Suprapubic skin (tissue), 4 donors: Measurements from ENCODE around the gene CA11. TPM values are rescaled to one million over a fixed set of nuclear protein-coding genes. Genes with fewer than 3 reads are reported as not detected.

Experiments
- DNase-seq, 2 donors: peaks; one replicate each; pipeline ENCODE4 v3.0.0-alpha.2; 2019; ENCODE audit warnings: low spot score in 2 of 2
- H3K27ac ChIP-seq: fragments of 200-600 bp; sonication (generic); one replicate; pipeline ENCODE4 v1.5.1; 2019
- H3K27me3 ChIP-seq: fragments of 200-600 bp; sonication (generic); one replicate; pipeline ENCODE4 v1.5.1; 2019
- H3K36me3 ChIP-seq: fragments of 200-600 bp; sonication (generic); one replicate; pipeline ENCODE4 v1.5.1; 2019
- H3K4me1 ChIP-seq: fragments of 200-600 bp; sonication (generic); one replicate; pipeline ENCODE4 v1.5.1; 2019
- H3K4me3 ChIP-seq: fragments of 200-600 bp; sonication (generic); one replicate; pipeline ENCODE4 v1.5.1; 2019; ENCODE audit warnings: mild to moderate bottlenecking
- H3K9me3 ChIP-seq: fragments of 200-600 bp; sonication (generic); one replicate; pipeline ENCODE4 v1.5.1; 2019
- CTCF ChIP-seq, 2 donors: fragments of 200-600 bp in 1 of 2; fragments of 450-650 bp in 1 of 2; sonication (generic) in 1 of 2; IDR thresholded peaks; one replicate each; pipeline ENCODE4 v1.5.1; 2016 to 2019; ENCODE audit warnings: antibody characterized with exemption in 2 of 2, mild to moderate bottlenecking in 1 of 2, moderate library complexity in 1 of 2
- EP300 ChIP-seq: sonication (generic); formaldehyde crosslinking; IDR thresholded peaks from one replicate; pipeline ENCODE4 v1.6.1; 2017; ENCODE audit warnings: antibody characterized with exemption
- POLR2A ChIP-seq, 2 donors: fragments of 450-650 bp; IDR thresholded peaks; one replicate each; pipeline ENCODE4 v1.6.1; 2017; ENCODE audit warnings: antibody characterized with exemption in 2 of 2, mild to moderate bottlenecking in 2 of 2, moderate library complexity in 2 of 2
- POLR2AphosphoS5 ChIP-seq, 3 donors: sonication (generic); formaldehyde crosslinking; IDR thresholded peaks; one replicate each; pipeline ENCODE4 v1.6.1; 2017; ENCODE audit warnings: antibody characterized with exemption in 3 of 3
- WGBS: methylation state at CpG from one replicate; pipeline ENCODE4 v1.1.5; 2018; 5-methylcytosine and 5-hydroxymethylcytosine counted together
- total RNA-seq, 4 donors: library from RNA; depleted of rRNA; stranded (reverse); fragments of >200 nt; gene quantifications; one replicate each; pipeline ENCODE4 v1.1.0, GENCODE V29; 2016

The CA11 gene
- total RNA-seq, 4 donors from 2014 or later = 8.8 to 11.0 (median 9.7) TPM

GRCh38 chr19:48625891-48626327, 20.1 kb downstream of the CA11 start:
- 87% methylated on average over 9 of the region's 30 CpGs for whole genome bisulfite sequencing
- Histone ChIP-seq H3K27ac (no peak overlapping the region), H3K9me3 (no peaks in the 10 kb centered on the region), H3K27me3 (no peaks in the 10 kb centered on the region), H3K4me1 (peaks cover 47% of the 10 kb centered on the region), H3K4me3 (no peak overlapping the region), H3K36me3 (peaks cover 9% of the 10 kb centered on the region)
- DNase-seq = no peak
- TF ChIP-seq CTCF (IDR thresholded peaks at IDR 0.05) = no peak
- no peak for TF ChIP-seq EP300
- no peak for TF ChIP-seq POLR2AphosphoS5 (IDR thresholded peaks at IDR 0.05)
- TF ChIP-seq POLR2A (IDR thresholded peaks at IDR 0.05) = no peak

GRCh38 chr19:48624791-48625723, 20.9 kb downstream of the CA11 start:
- H3K27ac ChIP-seq = no peak overlapping the region
- TF ChIP-seq POLR2AphosphoS5 (IDR thresholded peaks at IDR 0.05) (no peak), POLR2A (IDR thresholded peaks at IDR 0.05) (no peak), EP300 (no peak), CTCF (IDR thresholded peaks at IDR 0.05) (no peak)
- no peaks in the 10 kb centered on the region for H3K27me3 ChIP-seq
- no peak for DNase-seq
- peaks cover 6% of the 10 kb centered on the region for H3K36me3 ChIP-seq
- H3K4me1 ChIP-seq = peaks cover 44% of the 10 kb centered on the region
- no peaks in the 10 kb centered on the region for H3K9me3 ChIP-seq
- peak overlapping the region; percentile 46 for H3K4me3 ChIP-seq
- 52% methylated on average over 22 of the region's 24 CpGs for WGBS

GRCh38 chr19:48624067-48624594, 21.9 kb downstream of the CA11 start:
- Histone ChIP-seq H3K9me3 (no peaks in the 10 kb centered on the region), H3K27me3 (no peaks in the 10 kb centered on the region), H3K27ac (peak overlapping the region; percentile 71), H3K4me3 (peak overlapping the region; percentile 46), H3K36me3 (peaks cover 6% of the 10 kb centered on the region), H3K4me1 (peaks cover 46% of the 10 kb centered on the region)
- DNase-seq = peak; percentile 97 to 98
- 3% methylated on average over 36 of the region's 40 CpGs for WGBS
- TF ChIP-seq EP300 (no peak), POLR2A (IDR thresholded peaks at IDR 0.05) (no peak), POLR2AphosphoS5 (IDR thresholded peaks at IDR 0.05) (peak in 1 of 3 donors; percentile 48), CTCF (IDR thresholded peaks at IDR 0.05) (no peak)

GRCh38 chr19:48623556-48624066, 22.4 kb downstream of the CA11 start:
- no peaks in the 10 kb centered on the region for H3K27me3 ChIP-seq
- no peak for DNase-seq
- peak overlapping the region; percentile 64 for H3K27ac ChIP-seq
- H3K9me3 ChIP-seq = no peaks in the 10 kb centered on the region
- H3K4me1 ChIP-seq = peaks cover 46% of the 10 kb centered on the region
- 19% methylated on average over 8 of the region's 8 CpGs for WGBS
- no peak for TF ChIP-seq POLR2AphosphoS5 (IDR thresholded peaks at IDR 0.05)
- peaks cover 6% of the 10 kb centered on the region for H3K36me3 ChIP-seq
- peak overlapping the region; percentile 46 for H3K4me3 ChIP-seq

- 33% methylated on average over 6 of the region's 6 CpGs for WGBS
- Histone ChIP-seq H3K27ac (peak overlapping the region; percentile 88), H3K9me3 (no peaks in the 10 kb centered on the region), H3K36me3 (peaks cover 26% of the 10 kb centered on the region), H3K27me3 (no peaks in the 10 kb centered on the region), H3K4me3 (peak overlapping the region; percentile 81), H3K4me1 (peaks cover 72% of the 10 kb centered on the region)
- TF ChIP-seq CTCF (IDR thresholded peaks at IDR 0.05) = no peak
- no peak for TF ChIP-seq POLR2A (IDR thresholded peaks at IDR 0.05)
- TF ChIP-seq POLR2AphosphoS5 (IDR thresholded peaks at IDR 0.05) = no peak
- TF ChIP-seq EP300 = no peak
- DNase-seq = no peak
These were observed 26.0 kb downstream of the CA11 start for GRCh38 chr19:48619692-48620585.
